ENCODE measurements around the gene TNKS2.
"Not testable (repeated sequence)": the region's sequence is repeated elsewhere in the genome, so short reads cannot be mapped to it uniquely, and the experiment has no call there.

Gene TNKS2

DNA sequence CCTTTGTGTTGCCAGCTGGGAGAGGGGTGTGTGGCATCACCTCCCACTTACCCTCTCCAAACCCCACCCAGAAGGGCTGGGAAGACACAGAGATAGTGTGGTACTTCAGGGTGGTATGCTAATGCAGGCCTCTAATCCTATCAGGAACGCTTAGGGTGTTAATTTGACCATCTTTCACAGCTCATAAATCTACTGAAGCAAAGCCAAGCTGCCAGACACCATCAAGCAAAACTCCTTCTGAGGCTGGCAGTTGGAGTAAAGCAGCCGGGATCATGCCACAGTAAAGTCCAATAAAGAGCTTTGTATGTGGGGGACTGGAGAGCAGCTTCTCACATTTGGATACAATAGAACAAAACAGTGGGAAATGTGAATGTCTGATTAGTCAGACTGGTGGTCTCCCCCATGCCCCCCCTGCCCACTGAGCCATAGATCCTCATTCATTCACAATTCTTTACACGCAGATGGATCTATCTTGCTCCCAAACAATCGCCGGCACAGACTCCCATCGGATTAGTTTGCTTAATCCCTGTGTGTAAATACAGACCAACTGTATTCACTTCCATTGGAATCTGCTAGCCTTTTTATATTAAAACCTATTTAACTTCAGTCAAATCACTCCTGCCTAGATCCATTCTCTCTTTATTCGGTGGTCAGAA lies 81.4 kb downstream of the TNKS2 start:
- DNase-seq, result no peak

DNA sequence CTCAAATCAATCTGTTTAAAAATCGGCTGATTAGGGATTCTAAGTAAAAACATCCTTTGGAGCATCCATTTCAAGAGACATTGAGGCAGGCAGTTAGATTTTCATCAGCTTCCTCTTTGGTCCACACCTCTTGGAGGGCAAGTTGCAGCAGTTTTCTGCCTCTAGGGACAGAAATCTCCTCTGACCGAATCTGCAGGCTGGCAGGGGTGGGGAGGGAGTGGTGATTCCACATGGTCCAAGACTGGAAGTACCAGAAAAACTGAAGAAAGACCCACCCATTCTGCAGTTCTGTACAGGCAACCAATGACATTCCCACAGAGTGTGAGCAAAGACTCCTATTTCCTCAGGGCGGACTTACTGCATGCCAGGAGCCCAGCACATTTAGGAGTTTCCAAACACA lies 82.1 kb downstream of the TNKS2 start:
- no peak for DNase-seq

GRCh38 chr10:91883549-91884444 lies 85.6 kb downstream of the TNKS2 start:
- no peak for DNase-seq

DNA sequence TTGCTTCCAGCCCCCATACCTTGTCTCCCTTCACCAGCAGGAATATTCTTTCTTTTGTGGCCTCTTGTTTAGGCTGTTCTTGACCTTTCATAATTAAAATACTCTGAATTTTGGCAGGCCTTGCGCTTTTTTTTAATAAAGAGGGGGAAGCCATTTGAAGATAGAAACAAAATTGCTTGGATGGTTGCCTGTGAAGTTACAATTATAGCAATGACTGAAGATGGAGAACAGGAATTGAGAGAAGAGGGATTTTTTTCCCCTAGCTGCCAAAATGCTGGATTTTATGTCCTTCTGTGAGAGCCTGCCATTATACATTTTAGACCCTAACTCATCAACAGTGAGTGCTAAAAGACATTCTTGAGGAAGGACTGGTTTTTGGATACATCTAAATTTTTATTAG lies 86.3 kb downstream of the TNKS2 start:
- DNase-seq, result no peak

DNA sequence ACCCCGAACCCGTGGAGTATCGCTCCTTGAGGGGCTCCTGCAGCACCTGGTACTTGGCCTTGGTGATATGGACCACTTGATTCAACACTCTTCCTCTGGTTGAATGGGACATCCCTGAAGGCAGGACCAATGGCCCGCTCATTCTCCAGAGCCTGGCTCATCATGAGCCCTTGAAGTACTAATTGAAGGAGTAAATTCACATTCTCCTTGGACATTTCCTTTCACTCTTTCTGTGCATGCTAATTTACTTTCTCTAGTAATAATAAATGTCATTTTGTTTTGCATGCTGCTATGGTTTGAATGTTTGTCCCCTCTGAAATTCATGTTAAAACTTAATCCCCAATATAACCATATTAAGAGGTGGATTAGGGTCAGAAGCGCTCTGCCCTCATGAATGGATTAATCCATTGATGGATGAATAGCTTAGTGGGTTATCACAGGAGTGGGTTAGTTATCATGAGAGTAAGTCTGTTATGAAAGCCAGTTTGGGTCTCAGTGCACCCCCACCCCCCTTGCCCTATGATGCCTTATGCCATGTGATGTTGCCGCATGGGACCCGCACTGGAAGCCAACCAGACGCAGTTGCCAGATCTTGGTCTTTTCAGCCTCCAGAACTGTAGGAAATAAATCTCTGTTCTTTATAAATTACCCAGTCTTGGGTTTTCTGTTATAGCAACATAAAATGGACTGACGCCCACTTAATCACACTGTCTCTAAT lies 87.3 kb downstream of the TNKS2 start:
- DNase-seq, result no peak

DNA sequence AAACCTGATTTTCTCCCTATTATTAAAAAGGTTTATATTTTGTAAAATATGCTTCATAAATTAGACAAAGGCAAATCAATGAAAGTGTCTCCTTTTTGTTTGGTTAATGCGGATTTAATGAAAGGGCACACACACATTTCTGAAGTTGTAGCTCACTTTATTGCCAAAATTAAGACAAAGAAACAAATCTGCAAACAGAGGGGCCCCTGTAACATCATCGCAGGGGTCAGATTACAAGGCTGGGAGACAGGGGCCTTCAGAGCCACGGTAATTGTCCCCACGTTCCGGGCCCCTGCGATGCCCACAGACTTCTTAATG lies 88.7 kb downstream of the TNKS2 start:
- no peak for DNase-seq

- peak; percentile 23 for DNase-seq
Observed at GRCh38 chr10:91887272-91888076, 89.2 kb downstream of the TNKS2 start.

DNA sequence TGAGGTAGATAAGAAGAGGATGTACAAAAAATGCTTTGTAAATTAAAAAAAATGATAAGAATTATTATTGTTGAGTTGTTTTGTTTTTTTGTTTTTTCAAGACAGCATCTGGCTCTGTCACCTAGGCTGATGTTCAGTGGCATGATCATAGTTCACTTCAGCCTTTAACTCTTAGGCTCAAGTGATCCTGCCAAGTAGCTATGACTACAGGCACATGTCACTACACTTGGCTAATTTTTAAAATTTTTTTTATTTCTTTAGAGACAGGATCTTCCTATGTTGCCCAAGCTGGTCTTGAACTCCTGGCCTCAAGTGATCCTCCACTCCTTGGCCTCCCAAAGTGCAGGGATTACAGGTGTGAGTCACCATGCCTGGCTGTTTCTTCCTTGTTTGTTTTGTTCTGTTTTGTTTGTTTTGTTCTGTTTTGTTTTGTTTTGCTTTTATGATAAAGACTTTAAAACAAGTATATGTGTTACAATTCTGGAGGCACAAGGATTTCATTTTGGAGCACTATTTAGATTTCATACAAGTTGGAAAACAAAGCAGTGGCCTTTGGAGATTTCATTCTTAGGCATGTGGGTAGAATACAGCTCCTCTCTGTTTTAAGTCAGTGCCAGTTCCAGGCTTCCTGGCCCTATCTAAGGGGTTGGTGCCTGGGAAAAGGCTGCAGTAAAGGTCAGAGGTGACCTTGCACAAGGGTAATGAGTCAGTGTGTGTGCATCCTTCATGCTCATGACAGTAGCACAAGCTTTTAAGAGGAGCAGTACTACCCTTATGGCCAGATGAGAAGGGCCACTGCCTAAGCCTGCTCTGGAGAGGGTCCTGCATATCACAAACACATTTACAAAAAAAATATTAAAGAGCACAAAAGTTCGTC lies 93.1 kb downstream of the TNKS2 start:
- DNase-seq, result no peak

GRCh38 chr10:91893051-91893450 lies 94.8 kb downstream of the TNKS2 start:
- no peak for DNase-seq

- not testable (repeated sequence) for DNase-seq
Observed at GRCh38 chr10:91894261-91894685, 96.0 kb downstream of the TNKS2 start.

GRCh38 chr10:91896212-91896756 lies 98.1 kb downstream of the TNKS2 start:
- no peak for DNase-seq

DNA sequence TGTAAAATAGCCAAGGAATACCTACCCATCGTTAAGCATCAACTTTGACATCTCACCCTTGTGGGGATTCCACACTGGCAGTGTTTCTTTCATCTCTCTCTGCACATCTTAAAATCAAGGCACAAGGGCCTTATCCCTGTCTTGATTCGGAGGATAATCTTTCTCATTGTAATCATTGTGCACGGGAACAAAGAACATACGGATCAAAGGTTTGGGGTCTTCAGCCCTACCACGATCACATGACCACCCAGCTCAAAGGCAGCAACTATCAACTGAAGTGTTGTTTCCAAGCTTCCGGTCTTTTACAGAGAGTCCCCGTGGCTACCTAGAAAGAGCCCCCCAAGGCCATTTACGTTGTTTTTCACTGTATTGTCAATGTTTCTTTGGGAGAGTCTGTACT lies 99.2 kb downstream of the TNKS2 start:
- no peak for DNase-seq

DNA sequence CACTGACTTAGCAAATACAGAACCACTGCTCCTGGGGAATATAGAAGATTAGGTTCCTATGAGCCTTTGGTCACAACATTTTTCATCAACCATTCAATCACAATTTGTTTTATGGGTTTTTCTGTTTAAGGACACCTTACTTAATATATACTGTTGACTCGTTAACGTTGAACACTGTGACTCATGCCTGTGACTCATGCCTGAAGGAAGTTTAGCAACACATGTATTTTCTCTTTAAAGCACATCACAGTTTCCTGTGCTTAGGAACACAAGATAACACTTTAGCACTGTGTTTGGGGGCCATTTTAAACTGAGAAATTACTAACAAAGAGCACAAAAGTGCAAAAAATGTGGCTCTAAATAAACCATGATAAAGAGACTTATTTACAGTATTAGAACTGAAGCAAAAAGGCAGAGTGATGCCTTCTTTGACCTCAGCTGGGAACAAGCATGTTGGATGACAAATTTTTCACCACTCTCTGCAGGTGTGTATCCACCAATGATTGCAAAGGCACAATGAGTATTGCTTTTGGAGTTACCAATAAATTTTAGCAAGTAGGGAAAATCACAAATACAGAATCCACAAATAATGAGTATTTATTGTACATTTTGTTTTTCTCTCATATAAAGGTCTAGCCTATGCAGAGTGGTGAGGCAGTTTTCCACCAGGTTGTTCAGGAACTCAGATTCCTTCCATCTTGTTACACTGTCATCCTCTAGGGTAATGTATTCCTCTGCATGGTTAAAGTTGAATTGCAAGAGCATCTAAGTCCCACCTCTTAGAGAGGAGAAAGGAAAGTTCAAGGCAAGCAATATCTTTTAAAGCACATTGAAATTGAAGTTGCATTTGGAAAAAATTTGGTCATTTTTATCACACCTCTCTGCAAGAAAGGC lies 103.8 kb downstream of the TNKS2 start:
- DNase-seq, result peak; percentile 59

- no peak for DNase-seq
Observed at GRCh38 chr10:91907033-91907594, 108.9 kb downstream of the TNKS2 start.

DNA sequence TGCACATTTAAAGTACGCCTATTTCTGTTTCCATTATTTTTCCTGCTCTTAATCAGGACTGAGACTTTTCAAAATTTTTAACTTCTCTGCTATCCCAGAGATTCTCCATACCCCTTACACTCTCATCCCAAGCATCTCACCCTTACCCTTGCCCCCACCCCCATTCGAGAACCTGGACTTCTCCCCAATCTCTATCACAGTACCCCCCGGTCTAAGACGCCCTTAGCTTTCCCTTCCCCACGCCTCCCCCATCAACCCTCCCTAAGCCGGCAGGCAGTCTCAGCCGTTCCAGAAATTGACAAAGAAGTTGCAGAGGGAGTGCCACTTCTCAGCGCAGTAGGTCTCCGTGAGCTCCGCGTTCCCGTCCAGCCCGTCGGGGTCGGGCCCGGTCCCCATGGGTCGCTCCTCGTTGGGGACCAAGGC lies 109.7 kb downstream of the TNKS2 start:
- DNase-seq, result no peak

GRCh38 chr10:91908337-91909116 lies 110.3 kb downstream of the TNKS2 start:
- peak; percentile 75 for DNase-seq

- DNase-seq, result peak; percentile 32
Observed at GRCh38 chr10:91909117-91909677, 111.0 kb downstream of the TNKS2 start, which contains the start of gene FGFBP3. Gene FGFBP3 (minus strand): TSS chr10:91909486. CDS start chr10:91908969, 517 bp downstream.

DNA sequence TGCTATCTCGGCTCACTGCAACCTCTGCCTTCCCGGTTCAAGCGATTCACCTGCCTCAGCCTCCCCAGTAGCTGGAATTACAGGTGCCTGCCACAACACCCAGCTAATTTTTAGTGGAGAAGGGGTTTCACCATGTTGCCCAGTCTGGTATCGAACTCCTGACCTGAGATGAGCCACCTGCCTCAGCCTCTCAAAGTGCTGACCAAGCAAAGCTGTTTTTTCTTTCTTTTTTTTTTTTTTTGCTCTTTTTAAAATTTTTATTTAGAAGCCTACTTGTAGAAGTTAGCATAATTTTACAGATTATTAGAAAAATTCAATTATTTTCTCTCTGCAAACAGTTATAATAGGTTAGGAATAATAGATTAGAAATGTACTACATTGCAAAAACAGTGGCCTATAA lies 112.2 kb downstream of the TNKS2 start:
- DNase-seq, result no peak
